CD8-positive, alpha-beta memory T cell (primary cell): ENCODE measurements around the gene FAM200C. TPM values are rescaled to one million over a fixed set of nuclear protein-coding genes. Genes with fewer than 3 reads are reported as not detected.

ENCODE experiments used
- CTCF ChIA-PET: fragments of 350-600 bp; sonication (Branson Sonifier 250); formaldehyde crosslinking; loops from one replicate; lab custom pipeline; 2021; ENCODE audit warnings: antibody characterized with exemption; lab: Charles Lee
- POLR2A ChIA-PET: fragments of 350-600 bp; sonication (Branson Sonifier 250); formaldehyde crosslinking; loops from one replicate; lab custom pipeline; 2021; ENCODE audit warnings: antibody characterized with exemption; lab: Charles Lee
- DNase-seq, 5 donors: peaks; one replicate each; pipeline versions ENCODE4 v3.0.0 to v3.0.0-alpha.2; 2020 to 2022; ENCODE audit warnings: mixed read lengths in 1 of 5
- H3K27ac ChIP-seq: one replicate; pipeline ENCODE4 v1.7.0; 2013; ENCODE audit warnings: low read depth, mild to moderate bottlenecking, low read length, moderate library complexity
- H3K27me3 ChIP-seq: 2 replicates; pipeline ENCODE4 v1.7.0; 2013; ENCODE audit warnings: low read length, mild to moderate bottlenecking; ENCODE audit not compliant: insufficient read depth, poor library complexity, severe bottlenecking
- H3K36me3 ChIP-seq: 2 replicates; pipeline ENCODE4 v1.7.0; 2013; ENCODE audit warnings: mild to moderate bottlenecking, low read length, moderate library complexity; ENCODE audit not compliant: insufficient read depth
- H3K4me1 ChIP-seq: 2 replicates; pipeline ENCODE4 v1.7.0; 2013; ENCODE audit warnings: mild to moderate bottlenecking, low read length, moderate library complexity; ENCODE audit not compliant: insufficient read depth
- H3K4me3 ChIP-seq: 2 replicates; pipeline ENCODE4 v1.7.0; 2013; ENCODE audit warnings: mild to moderate bottlenecking, low read length
- H3K9me3 ChIP-seq: 2 replicates; pipeline ENCODE4 v1.7.0; 2013; ENCODE audit warnings: mild to moderate bottlenecking, low read length
- H3K27ac Mint-ChIP-seq, 8 donors: one replicate each; pipeline ENCODE4 v1.8.0; 2020 to 2021; ENCODE audit warnings: mixed read lengths in 8 of 8, mild to moderate bottlenecking in 6 of 8, inconsistent platforms in 3 of 8, moderate library complexity in 3 of 8
- H3K27me3 Mint-ChIP-seq, 2 donors: one replicate each; pipeline ENCODE4 v1.8.0; 2020 to 2021; ENCODE audit warnings: mixed read lengths in 2 of 2, mild to moderate bottlenecking in 1 of 2, moderate library complexity in 1 of 2
- H3K36me3 Mint-ChIP-seq, 3 donors: one replicate each; pipeline ENCODE4 v1.8.0; 2020 to 2021; ENCODE audit warnings: mixed read lengths in 3 of 3, inconsistent platforms in 1 of 3, mild to moderate bottlenecking in 1 of 3
- H3K4me1 Mint-ChIP-seq, 3 donors: one replicate each; pipeline ENCODE4 v1.8.0; 2020 to 2021; ENCODE audit warnings: mixed read lengths in 3 of 3, inconsistent platforms in 1 of 3, mild to moderate bottlenecking in 1 of 3
- H3K4me3 Mint-ChIP-seq, 7 donors: one replicate each; pipeline ENCODE4 v1.8.0; 2020 to 2021; ENCODE audit warnings: mixed read lengths in 7 of 7, mild to moderate bottlenecking in 6 of 7, moderate library complexity in 4 of 7, inconsistent platforms in 2 of 7
- H3K9me3 Mint-ChIP-seq, 5 donors: one replicate each; pipeline ENCODE4 v1.8.0; 2020 to 2022; ENCODE audit warnings: mixed read lengths in 5 of 5, mild to moderate bottlenecking in 3 of 5, moderate library complexity in 2 of 5, inconsistent platforms in 1 of 5
- polyA plus RNA-seq: library from polyadenylated mRNA; unstranded; fragments of 300-500 nt; fragmentation: Illumina TruSeq; gene quantifications from one replicate; pipeline ENCODE4 v1.2.3, GENCODE V29; 2021
- total RNA-seq, 2 experiments: library from RNA; stranded (reverse); gene quantifications; one replicate each; pipeline ENCODE4 v1.2.3, GENCODE V29; 2021

The FAM200C gene
- total and polyA plus RNA-seq, 3 experiments from 2014 or later = 0.12 to 1.2 (median 1.0) TPM

- Histone ChIP-seq H3K4me1 (no peaks in the 10 kb centered on the region), H3K27me3 (no peaks in the 10 kb centered on the region), H3K9me3 (peaks cover 4% of the 10 kb centered on the region), H3K4me3 (no peak overlapping the region), H3K27ac (no peak overlapping the region), H3K36me3 (no peaks in the 10 kb centered on the region)
- Mint-ChIP-seq H3K27me3 (peaks cover 0 to 3% of the 10 kb centered on the region in 2 donors), H3K4me1 (no peaks in the 10 kb centered on the region), H3K4me3 (no peak overlapping the region), H3K9me3 (peaks cover 8 to 22% (median 12%) of the 10 kb centered on the region in 5 donors), H3K36me3 (peaks cover 0 to 13% (median 0%) of the 10 kb centered on the region in 3 donors), H3K27ac (no peak overlapping the region)
- DNase-seq = no peak
- ChIA-PET POLR2A (no interaction called here), CTCF (interaction anchor here (1.3 kb wide), 1 partner anchor 42 kb away, joined by 5 read pairs; no protein-coding TSS in a partner anchor)
Measured at GRCh38 chr5:160387445-160387844, 12.4 kb downstream of the FAM200C start.

GRCh38 chr5:160385496-160385895, 14.4 kb downstream of the FAM200C start:
- Histone ChIP-seq H3K36me3 (no peaks in the 10 kb centered on the region), H3K27ac (no peak overlapping the region), H3K4me1 (no peaks in the 10 kb centered on the region), H3K9me3 (peaks cover 4% of the 10 kb centered on the region), H3K4me3 (no peak overlapping the region), H3K27me3 (no peaks in the 10 kb centered on the region)
- peaks cover 8 to 22% (median 12%) of the 10 kb centered on the region in 5 donors for H3K9me3 Mint-ChIP-seq
- no peaks in the 10 kb centered on the region for H3K4me1 Mint-ChIP-seq
- peaks cover 2 to 3% of the 10 kb centered on the region in 2 donors for H3K27me3 Mint-ChIP-seq
- POLR2A ChIA-PET = no interaction called here
- H3K36me3 Mint-ChIP-seq = peaks cover 0 to 13% (median 0%) of the 10 kb centered on the region in 3 donors
- no peak overlapping the region for H3K4me3 Mint-ChIP-seq
- H3K27ac Mint-ChIP-seq = no peak overlapping the region
- CTCF ChIA-PET = no interaction called here
- no peak for DNase-seq

DNA sequence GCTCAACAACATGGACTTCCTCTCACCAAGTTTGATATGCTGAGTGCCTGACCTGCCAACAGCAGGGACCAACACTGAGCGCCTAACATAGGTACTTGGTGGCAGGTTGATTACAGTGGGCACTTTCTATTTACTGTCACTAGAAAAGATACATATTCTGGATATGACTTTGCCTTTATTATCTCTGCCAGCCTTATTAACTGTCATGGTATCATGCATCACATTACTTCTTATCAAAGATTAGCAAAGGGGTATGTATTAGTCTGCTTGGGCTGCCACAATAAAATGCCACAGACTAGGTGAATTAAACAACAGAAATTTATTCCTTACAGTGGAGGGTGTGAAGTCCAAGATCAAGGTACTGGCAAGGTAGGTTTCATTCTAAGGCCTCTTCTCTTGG, 15.2 kb downstream of the FAM200C start:
- POLR2A ChIA-PET = no interaction called here

DNA sequence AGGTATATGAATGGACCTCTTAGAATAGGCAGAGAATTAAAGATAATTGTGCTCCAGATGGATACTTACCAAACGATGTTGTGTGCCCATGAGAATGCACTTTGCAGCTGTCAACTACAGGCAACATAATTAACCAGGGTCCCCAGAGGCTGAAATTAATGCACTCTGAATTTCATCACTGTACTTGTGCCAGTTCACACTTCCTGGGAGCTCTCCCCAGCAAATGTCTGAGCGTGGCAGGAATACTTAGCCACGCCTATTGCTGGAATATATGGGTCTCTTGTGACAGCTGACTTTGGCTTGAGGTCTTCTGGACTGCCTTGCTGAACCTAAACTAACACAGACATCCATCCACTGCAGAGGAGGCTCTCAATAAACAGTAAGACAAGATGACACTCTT, 17.5 kb downstream of the FAM200C start:
- Histone ChIP-seq H3K4me1 (no peaks in the 10 kb centered on the region), H3K36me3 (no peaks in the 10 kb centered on the region), H3K4me3 (no peak overlapping the region), H3K27me3 (no peaks in the 10 kb centered on the region), H3K9me3 (no peaks in the 10 kb centered on the region), H3K27ac (no peak overlapping the region)
- Mint-ChIP-seq H3K36me3 (peaks cover 0 to 3% (median 0%) of the 10 kb centered on the region in 3 donors), H3K27ac (peak overlapping the region in 1 of 8 donors; percentile 23), H3K4me1 (no peaks in the 10 kb centered on the region), H3K9me3 (peaks cover 0 to 8% (median 5%) of the 10 kb centered on the region in 5 donors), H3K4me3 (no peak overlapping the region), H3K27me3 (peaks cover 11 to 19% of the 10 kb centered on the region in 2 donors)
- ChIA-PET POLR2A (no interaction called here), CTCF (no interaction called here)
- DNase-seq = no peak

More for the DNA sequence above, 15.2 kb downstream of the FAM200C start:
- DNase-seq = no peak
- CTCF ChIA-PET = no interaction called here
- Mint-ChIP-seq H3K9me3 (peaks cover 8 to 22% (median 12%) of the 10 kb centered on the region in 5 donors), H3K4me1 (no peaks in the 10 kb centered on the region), H3K36me3 (peaks cover 0 to 13% (median 0%) of the 10 kb centered on the region in 3 donors), H3K4me3 (no peak overlapping the region), H3K27me3 (peaks cover 7 to 11% of the 10 kb centered on the region in 2 donors), H3K27ac (no peak overlapping the region)
- no peak overlapping the region for H3K27ac ChIP-seq
- no peaks in the 10 kb centered on the region for H3K4me1 ChIP-seq
- H3K36me3 ChIP-seq = no peaks in the 10 kb centered on the region
- no peaks in the 10 kb centered on the region for H3K27me3 ChIP-seq
- no peak overlapping the region for H3K4me3 ChIP-seq
- H3K9me3 ChIP-seq = peaks cover 4% of the 10 kb centered on the region

DNA sequence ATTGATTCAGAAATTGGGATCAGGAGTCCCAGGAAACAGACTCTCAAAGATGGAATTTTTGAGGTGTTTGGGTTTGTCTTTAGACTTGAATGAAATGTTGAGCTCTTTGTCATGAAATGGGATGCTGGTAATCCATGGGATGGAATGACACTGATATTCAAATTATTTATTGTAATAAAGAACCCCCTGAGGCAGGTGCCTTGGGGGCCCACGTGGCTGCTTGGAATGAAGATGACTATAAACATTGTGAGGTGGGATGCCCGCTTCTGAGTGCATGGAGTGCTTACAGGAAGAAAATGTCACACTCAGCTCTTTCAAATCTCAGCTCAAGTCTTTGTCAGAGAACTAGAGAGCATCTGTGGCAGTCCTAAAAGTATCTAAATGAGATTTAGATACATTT, 19.8 kb downstream of the FAM200C start:
- Mint-ChIP-seq H3K27me3 (peaks cover 11 to 36% of the 10 kb centered on the region in 2 donors), H3K4me1 (no peaks in the 10 kb centered on the region), H3K36me3 (no peaks in the 10 kb centered on the region), H3K9me3 (no peaks in the 10 kb centered on the region), H3K4me3 (no peak overlapping the region), H3K27ac (no peak overlapping the region)
- Histone ChIP-seq H3K36me3 (no peaks in the 10 kb centered on the region), H3K4me1 (no peaks in the 10 kb centered on the region), H3K4me3 (no peak overlapping the region), H3K27ac (no peak overlapping the region), H3K27me3 (no peaks in the 10 kb centered on the region), H3K9me3 (no peaks in the 10 kb centered on the region)
- CTCF ChIA-PET = interaction anchor here (1.5 to 2.4 kb wide), 2 partner anchors 19 to 358 kb away, joined by 3 to 6 read pairs; no protein-coding TSS in a partner anchor
- POLR2A ChIA-PET = no interaction called here
- no peak for DNase-seq

DNA sequence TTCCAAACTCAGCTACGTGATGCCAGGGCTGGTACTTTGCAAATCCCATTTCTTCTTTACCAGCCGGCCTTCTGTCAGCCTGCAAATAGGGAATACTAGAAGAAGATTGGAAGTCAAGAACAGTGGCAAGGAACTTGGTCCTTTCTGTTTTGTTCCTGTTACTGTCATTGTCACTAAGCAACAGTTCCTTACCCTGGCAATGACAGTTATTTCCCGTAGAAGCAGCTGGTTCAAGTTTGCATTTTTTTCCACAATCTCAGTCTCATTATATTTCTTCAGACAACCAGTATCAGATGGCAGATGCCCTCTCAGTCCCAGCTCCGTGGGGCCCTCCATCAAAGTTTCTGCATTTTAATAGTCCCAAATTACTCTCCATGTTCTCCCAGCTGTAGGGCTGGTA, 20.3 kb downstream of the FAM200C start:
- Mint-ChIP-seq H3K27me3 (peaks cover 11 to 41% of the 10 kb centered on the region in 2 donors), H3K36me3 (no peaks in the 10 kb centered on the region), H3K4me1 (no peaks in the 10 kb centered on the region), H3K27ac (no peak overlapping the region), H3K9me3 (no peaks in the 10 kb centered on the region), H3K4me3 (no peak overlapping the region)
- Histone ChIP-seq H3K27ac (no peak overlapping the region), H3K36me3 (no peaks in the 10 kb centered on the region), H3K27me3 (no peaks in the 10 kb centered on the region), H3K4me1 (no peaks in the 10 kb centered on the region), H3K4me3 (no peak overlapping the region), H3K9me3 (no peaks in the 10 kb centered on the region)
- no peak for DNase-seq
- POLR2A ChIA-PET = no interaction called here
- CTCF ChIA-PET = interaction anchor here (1.5 to 2.4 kb wide), 2 partner anchors 18 to 358 kb away, joined by 3 to 6 read pairs; no protein-coding TSS in a partner anchor

- Histone ChIP-seq H3K27ac (no peak overlapping the region), H3K27me3 (no peaks in the 10 kb centered on the region), H3K4me3 (no peak overlapping the region), H3K4me1 (no peaks in the 10 kb centered on the region), H3K9me3 (no peaks in the 10 kb centered on the region), H3K36me3 (no peaks in the 10 kb centered on the region)
- no peak overlapping the region for H3K4me3 Mint-ChIP-seq
- POLR2A ChIA-PET = no interaction called here
- no peak overlapping the region for H3K27ac Mint-ChIP-seq
- DNase-seq = no peak
- peaks cover 14 to 47% of the 10 kb centered on the region in 2 donors for H3K27me3 Mint-ChIP-seq
- H3K36me3 Mint-ChIP-seq = no peaks in the 10 kb centered on the region
- no peaks in the 10 kb centered on the region for H3K4me1 Mint-ChIP-seq
- H3K9me3 Mint-ChIP-seq = no peaks in the 10 kb centered on the region
- CTCF ChIA-PET = interaction anchor here (2.4 kb wide), 1 partner anchor 357 kb away, joined by 6 read pairs; no protein-coding TSS in a partner anchor
Measured at GRCh38 chr5:160378330-160378729, 21.5 kb downstream of the FAM200C start.

DNA sequence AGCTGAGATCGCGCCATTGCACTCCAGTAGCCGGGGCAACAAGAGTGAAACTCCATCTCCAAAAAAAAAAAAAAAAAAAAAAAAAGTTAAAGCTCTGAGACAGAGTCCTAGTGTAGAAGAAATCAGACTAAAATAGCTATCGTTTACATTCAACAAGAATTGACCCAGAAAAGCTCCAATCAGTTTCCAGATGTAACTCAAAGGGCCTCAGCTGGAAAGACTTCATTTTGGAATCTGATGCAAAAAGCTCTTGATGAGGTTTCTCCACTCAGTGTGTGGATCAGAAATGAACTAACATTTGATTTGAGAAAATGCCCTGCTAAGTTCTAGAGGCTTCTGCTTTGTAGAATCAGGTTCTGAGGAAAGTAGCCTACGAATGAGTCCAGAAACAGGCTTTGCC, 22.2 kb downstream of the FAM200C start:
- POLR2A ChIA-PET = no interaction called here
- Histone ChIP-seq H3K27ac (no peak overlapping the region), H3K27me3 (no peaks in the 10 kb centered on the region), H3K4me1 (no peaks in the 10 kb centered on the region), H3K9me3 (no peaks in the 10 kb centered on the region), H3K4me3 (no peak overlapping the region), H3K36me3 (no peaks in the 10 kb centered on the region)
- Mint-ChIP-seq H3K9me3 (no peaks in the 10 kb centered on the region), H3K36me3 (no peaks in the 10 kb centered on the region), H3K4me3 (no peak overlapping the region), H3K27ac (no peak overlapping the region), H3K27me3 (peaks cover 21 to 53% of the 10 kb centered on the region in 2 donors), H3K4me1 (no peaks in the 10 kb centered on the region)
- DNase-seq = no peak
- CTCF ChIA-PET = no interaction called here
